HEK293 (cell line): ENCODE data around the gene TPM2.

Source experiments
- BCL11A ChIP-seq: fragments of 450-650 bp; formaldehyde crosslinking; IDR thresholded peaks from 2 replicates; pipeline ENCODE4 v1.5.1; 2016; ENCODE audit warnings: low read depth, missing biosample characterization, missing genetic modification characterization
- GLIS2 ChIP-seq: fragments of 450-650 bp; formaldehyde crosslinking; IDR thresholded peaks from 2 replicates; pipeline ENCODE4 v1.5.1; 2016; ENCODE audit warnings: missing biosample characterization, missing genetic modification characterization
- HOXA7 ChIP-seq: sonication (generic); formaldehyde crosslinking; IDR thresholded peaks from 2 replicates; pipeline ENCODE4 v1.8.1; 2022; ENCODE audit warnings: missing genetic modification reagents, borderline replicate concordance
- MYNN ChIP-seq: fragments of 450-650 bp; formaldehyde crosslinking; IDR thresholded peaks from 2 replicates; pipeline ENCODE4 v1.5.1; 2016; ENCODE audit warnings: missing biosample characterization, missing genetic modification characterization, borderline replicate concordance
- MZF1 ChIP-seq: fragments of 450-650 bp; formaldehyde crosslinking; IDR thresholded peaks from 2 replicates; pipeline ENCODE4 v1.5.1; 2017; ENCODE audit warnings: missing biosample characterization, missing genetic modification characterization, borderline replicate concordance
- RBAK ChIP-seq: fragments of 450-650 bp; formaldehyde crosslinking; IDR thresholded peaks from 2 replicates; pipeline ENCODE4 v1.5.1; 2016; ENCODE audit warnings: missing biosample characterization, missing genetic modification characterization
- ZBTB21 ChIP-seq: fragments of 450-650 bp; formaldehyde crosslinking; IDR thresholded peaks from 2 replicates; pipeline ENCODE4 v1.5.1; 2017; ENCODE audit warnings: missing biosample characterization, missing genetic modification characterization
- ZFP41 ChIP-seq: fragments of 450-650 bp; formaldehyde crosslinking; IDR thresholded peaks from 2 replicates; pipeline ENCODE4 v1.5.1; 2016; ENCODE audit warnings: missing biosample characterization, missing genetic modification characterization, borderline replicate concordance
- ZNF169 ChIP-seq: fragments of 450-650 bp; formaldehyde crosslinking; IDR thresholded peaks from 2 replicates; pipeline ENCODE4 v1.5.1; 2016; ENCODE audit warnings: missing biosample characterization, missing genetic modification characterization
- ZNF175 ChIP-seq: fragments of 450-650 bp; formaldehyde crosslinking; IDR thresholded peaks from 2 replicates; pipeline ENCODE4 v1.5.1; 2016; ENCODE audit warnings: missing biosample characterization, missing genetic modification characterization
- ZNF202 ChIP-seq: fragments of 450-650 bp; formaldehyde crosslinking; IDR thresholded peaks from 2 replicates; pipeline ENCODE4 v1.5.1; 2016; ENCODE audit warnings: missing biosample characterization, missing genetic modification characterization, borderline replicate concordance
- ZNF214 ChIP-seq: fragments of 450-650 bp; formaldehyde crosslinking; IDR thresholded peaks from 2 replicates; pipeline ENCODE4 v1.5.1; 2017; ENCODE audit warnings: missing biosample characterization, mild to moderate bottlenecking, missing genetic modification characterization, borderline replicate concordance
- ZNF302 ChIP-seq: fragments of 450-650 bp; formaldehyde crosslinking; IDR thresholded peaks from 2 replicates; pipeline ENCODE4 v1.5.1; 2016; ENCODE audit warnings: missing biosample characterization, missing genetic modification characterization, low read depth
- ZNF391 ChIP-seq: fragments of 450-650 bp; formaldehyde crosslinking; IDR thresholded peaks from 2 replicates; pipeline ENCODE4 v1.5.1; 2016; ENCODE audit warnings: low read depth, missing biosample characterization, missing genetic modification characterization, borderline replicate concordance
- ZNF548 ChIP-seq: fragments of 450-650 bp; formaldehyde crosslinking; IDR thresholded peaks from 2 replicates; pipeline ENCODE4 v1.5.1; 2016; ENCODE audit warnings: missing biosample characterization, missing genetic modification characterization
- ZNF670 ChIP-seq: fragments of 450-650 bp; formaldehyde crosslinking; IDR thresholded peaks from 2 replicates; pipeline ENCODE4 v1.5.1; 2016; ENCODE audit warnings: missing biosample characterization, missing genetic modification characterization, low read depth
- ZNF76 ChIP-seq: fragments of 450-650 bp; formaldehyde crosslinking; IDR thresholded peaks from 2 replicates; pipeline ENCODE4; 2016; ENCODE audit warnings: low read depth, missing biosample characterization, missing genetic modification characterization, borderline replicate concordance
- ZNF768 ChIP-seq: fragments of 450-650 bp; formaldehyde crosslinking; IDR thresholded peaks from 2 replicates; pipeline ENCODE4 v1.5.1; 2018; ENCODE audit warnings: missing biosample characterization, mild to moderate bottlenecking, missing genetic modification characterization
- ZNF830 ChIP-seq: fragments of 450-650 bp; IDR thresholded peaks from 2 replicates; pipeline ENCODE4 v1.5.0; 2018; ENCODE audit warnings: missing biosample characterization, missing genetic modification characterization, low read depth, mild to moderate bottlenecking, moderate library complexity
- TF ChIP-seq, protein P1 (sequence below): fragments of 450-650 bp; formaldehyde crosslinking; IDR thresholded peaks from 2 replicates; pipeline ENCODE4 v1.5.1; 2016; ENCODE audit warnings: missing biosample characterization, missing genetic modification characterization
- TF ChIP-seq, protein P2 (sequence below): fragments of 450-650 bp; formaldehyde crosslinking; IDR thresholded peaks from 2 replicates; pipeline ENCODE4 v1.5.1; 2016; ENCODE audit warnings: missing biosample characterization, missing genetic modification characterization, low read depth
- TF ChIP-seq, protein P3 (sequence below): fragments of 450-650 bp; formaldehyde crosslinking; IDR thresholded peaks from 2 replicates; pipeline ENCODE4 v1.5.1; 2017; ENCODE audit warnings: missing biosample characterization, mild to moderate bottlenecking, missing genetic modification characterization, moderate library complexity
- TF ChIP-seq, protein P4 (sequence below): fragments of 450-650 bp; formaldehyde crosslinking; IDR thresholded peaks from 2 replicates; pipeline ENCODE4 v1.5.1; 2016; ENCODE audit warnings: missing biosample characterization, missing genetic modification characterization, low read depth
- TF ChIP-seq, protein P5 (sequence below): fragments of 450-650 bp; formaldehyde crosslinking; IDR thresholded peaks from 2 replicates; pipeline ENCODE4 v1.5.1; 2017; ENCODE audit warnings: missing biosample characterization, missing genetic modification characterization
- TF ChIP-seq, protein P6 (sequence below): fragments of 450-650 bp; formaldehyde crosslinking; IDR thresholded peaks from 2 replicates; pipeline ENCODE4 v1.5.1; 2016; ENCODE audit warnings: missing biosample characterization, missing genetic modification characterization

Gene TPM2

DNA sequence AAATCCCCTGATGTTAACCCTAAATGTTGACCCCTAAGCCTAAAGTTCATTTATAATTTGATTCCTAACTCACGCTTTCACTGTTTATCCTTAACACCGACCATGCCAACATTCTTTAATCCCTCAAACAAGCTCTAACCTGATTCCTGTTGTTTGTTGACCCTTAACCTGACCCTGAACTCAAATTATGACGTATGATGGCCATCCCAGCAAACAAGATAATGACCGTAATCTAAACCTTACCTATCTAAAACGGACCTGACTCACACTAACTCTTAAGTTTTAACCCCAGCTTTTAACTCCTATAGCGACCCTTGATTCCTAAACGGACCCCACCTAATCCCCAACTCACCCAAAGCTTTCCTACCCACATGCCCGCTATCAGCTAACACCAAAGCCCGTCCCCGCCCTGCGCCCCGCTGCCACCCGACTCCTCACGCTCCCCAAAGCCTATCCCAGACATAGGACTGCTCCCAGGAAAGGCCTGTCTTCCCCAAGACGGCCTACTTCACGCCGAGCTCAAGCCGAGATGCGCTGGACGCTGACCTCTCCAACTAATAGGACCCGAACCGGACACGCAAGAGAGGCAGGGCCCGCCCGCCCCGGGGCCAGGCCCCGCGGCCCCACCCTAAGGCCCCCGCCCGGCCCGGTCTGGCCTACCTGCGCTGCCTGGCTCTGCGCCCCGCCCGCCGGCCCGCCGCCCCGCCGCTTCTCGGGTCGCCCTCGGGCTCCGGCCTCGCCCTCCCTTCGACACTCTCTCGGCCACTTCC, 41.9 kb upstream of the TPM2 start (continued):
- TF ChIP-seq, protein P1, sequence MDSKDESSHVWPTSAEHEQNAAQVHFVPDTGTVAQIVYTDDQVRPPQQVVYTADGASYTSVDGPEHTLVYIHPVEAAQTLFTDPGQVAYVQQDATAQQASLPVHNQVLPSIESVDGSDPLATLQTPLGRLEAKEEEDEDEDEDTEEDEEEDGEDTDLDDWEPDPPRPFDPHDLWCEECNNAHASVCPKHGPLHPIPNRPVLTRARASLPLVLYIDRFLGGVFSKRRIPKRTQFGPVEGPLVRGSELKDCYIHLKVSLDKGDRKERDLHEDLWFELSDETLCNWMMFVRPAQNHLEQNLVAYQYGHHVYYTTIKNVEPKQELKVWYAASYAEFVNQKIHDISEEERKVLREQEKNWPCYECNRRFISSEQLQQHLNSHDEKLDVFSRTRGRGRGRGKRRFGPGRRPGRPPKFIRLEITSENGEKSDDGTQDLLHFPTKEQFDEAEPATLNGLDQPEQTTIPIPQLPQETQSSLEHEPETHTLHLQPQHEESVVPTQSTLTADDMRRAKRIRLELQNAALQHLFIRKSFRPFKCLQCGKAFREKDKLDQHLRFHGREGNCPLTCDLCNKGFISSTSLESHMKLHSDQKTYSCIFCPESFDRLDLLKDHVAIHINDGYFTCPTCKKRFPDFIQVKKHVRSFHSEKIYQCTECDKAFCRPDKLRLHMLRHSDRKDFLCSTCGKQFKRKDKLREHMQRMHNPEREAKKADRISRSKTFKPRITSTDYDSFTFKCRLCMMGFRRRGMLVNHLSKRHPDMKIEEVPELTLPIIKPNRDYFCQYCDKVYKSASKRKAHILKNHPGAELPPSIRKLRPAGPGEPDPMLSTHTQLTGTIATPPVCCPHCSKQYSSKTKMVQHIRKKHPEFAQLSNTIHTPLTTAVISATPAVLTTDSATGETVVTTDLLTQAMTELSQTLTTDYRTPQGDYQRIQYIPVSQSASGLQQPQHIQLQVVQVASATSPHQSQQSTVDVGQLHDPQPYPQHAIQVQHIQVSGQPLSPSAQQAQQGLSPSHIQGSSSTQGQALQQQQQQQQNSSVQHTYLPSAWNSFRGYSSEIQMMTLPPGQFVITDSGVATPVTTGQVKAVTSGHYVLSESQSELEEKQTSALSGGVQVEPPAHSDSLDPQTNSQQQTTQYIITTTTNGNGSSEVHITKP: no peak
- TF ChIP-seq ZNF670 (tag by site-specific recombination) (no peak), MZF1 (tag by site-specific recombination) (no peak), HOXA7 (CRISPR knock-in tag) (no peak), ZNF768 (tag by site-specific recombination) (no peak), RBAK (no peak), ZNF169 (tag by site-specific recombination) (no peak), ZNF175 (tag by site-specific recombination) (no peak), BCL11A (tag by site-specific recombination) (0 out of 2 replicates have a peak, but pooled peaks have one; percentile 21), ZNF548 (tag by site-specific recombination) (no peak), ZBTB21 (tag by site-specific recombination) (no peak), ZNF830 (tag by site-specific recombination) (no peak), ZNF302 (no peak), ZNF202 (no peak), GLIS2 (tag by site-specific recombination) (no peak), ZNF391 (tag by site-specific recombination) (no peak), ZFP41 (no peak), ZNF76 (no peak), MYNN (tag by site-specific recombination) (no peak), ZNF214 (no peak)
- TF ChIP-seq, protein P2, sequence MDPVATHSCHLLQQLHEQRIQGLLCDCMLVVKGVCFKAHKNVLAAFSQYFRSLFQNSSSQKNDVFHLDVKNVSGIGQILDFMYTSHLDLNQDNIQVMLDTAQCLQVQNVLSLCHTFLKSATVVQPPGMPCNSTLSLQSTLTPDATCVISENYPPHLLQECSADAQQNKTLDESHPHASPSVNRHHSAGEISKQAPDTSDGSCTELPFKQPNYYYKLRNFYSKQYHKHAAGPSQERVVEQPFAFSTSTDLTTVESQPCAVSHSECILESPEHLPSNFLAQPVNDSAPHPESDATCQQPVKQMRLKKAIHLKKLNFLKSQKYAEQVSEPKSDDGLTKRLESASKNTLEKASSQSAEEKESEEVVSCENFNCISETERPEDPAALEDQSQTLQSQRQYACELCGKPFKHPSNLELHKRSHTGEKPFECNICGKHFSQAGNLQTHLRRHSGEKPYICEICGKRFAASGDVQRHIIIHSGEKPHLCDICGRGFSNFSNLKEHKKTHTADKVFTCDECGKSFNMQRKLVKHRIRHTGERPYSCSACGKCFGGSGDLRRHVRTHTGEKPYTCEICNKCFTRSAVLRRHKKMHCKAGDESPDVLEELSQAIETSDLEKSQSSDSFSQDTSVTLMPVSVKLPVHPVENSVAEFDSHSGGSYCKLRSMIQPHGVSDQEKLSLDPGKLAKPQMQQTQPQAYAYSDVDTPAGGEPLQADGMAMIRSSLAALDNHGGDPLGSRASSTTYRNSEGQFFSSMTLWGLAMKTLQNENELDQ (tag by site-specific recombination): no peak
- TF ChIP-seq, protein P3, sequence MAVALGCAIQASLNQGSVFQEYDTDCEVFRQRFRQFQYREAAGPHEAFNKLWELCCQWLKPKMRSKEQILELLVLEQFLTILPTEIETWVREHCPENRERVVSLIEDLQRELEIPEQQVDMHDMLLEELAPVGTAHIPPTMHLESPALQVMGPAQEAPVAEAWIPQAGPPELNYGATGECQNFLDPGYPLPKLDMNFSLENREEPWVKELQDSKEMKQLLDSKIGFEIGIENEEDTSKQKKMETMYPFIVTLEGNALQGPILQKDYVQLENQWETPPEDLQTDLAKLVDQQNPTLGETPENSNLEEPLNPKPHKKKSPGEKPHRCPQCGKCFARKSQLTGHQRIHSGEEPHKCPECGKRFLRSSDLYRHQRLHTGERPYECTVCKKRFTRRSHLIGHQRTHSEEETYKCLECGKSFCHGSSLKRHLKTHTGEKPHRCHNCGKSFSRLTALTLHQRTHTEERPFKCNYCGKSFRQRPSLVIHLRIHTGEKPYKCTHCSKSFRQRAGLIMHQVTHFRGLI (tag by site-specific recombination): no peak
- TF ChIP-seq, protein P4, sequence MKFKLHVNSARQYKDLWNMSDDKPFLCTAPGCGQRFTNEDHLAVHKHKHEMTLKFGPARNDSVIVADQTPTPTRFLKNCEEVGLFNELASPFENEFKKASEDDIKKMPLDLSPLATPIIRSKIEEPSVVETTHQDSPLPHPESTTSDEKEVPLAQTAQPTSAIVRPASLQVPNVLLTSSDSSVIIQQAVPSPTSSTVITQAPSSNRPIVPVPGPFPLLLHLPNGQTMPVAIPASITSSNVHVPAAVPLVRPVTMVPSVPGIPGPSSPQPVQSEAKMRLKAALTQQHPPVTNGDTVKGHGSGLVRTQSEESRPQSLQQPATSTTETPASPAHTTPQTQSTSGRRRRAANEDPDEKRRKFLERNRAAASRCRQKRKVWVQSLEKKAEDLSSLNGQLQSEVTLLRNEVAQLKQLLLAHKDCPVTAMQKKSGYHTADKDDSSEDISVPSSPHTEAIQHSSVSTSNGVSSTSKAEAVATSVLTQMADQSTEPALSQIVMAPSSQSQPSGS: peak; percentile 60; the same call in 1 of the 2 replicates
- TF ChIP-seq, protein P5, sequence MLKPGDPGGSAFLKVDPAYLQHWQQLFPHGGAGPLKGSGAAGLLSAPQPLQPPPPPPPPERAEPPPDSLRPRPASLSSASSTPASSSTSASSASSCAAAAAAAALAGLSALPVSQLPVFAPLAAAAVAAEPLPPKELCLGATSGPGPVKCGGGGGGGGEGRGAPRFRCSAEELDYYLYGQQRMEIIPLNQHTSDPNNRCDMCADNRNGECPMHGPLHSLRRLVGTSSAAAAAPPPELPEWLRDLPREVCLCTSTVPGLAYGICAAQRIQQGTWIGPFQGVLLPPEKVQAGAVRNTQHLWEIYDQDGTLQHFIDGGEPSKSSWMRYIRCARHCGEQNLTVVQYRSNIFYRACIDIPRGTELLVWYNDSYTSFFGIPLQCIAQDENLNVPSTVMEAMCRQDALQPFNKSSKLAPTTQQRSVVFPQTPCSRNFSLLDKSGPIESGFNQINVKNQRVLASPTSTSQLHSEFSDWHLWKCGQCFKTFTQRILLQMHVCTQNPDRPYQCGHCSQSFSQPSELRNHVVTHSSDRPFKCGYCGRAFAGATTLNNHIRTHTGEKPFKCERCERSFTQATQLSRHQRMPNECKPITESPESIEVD (tag by site-specific recombination): no peak
- TF ChIP-seq, protein P6, sequence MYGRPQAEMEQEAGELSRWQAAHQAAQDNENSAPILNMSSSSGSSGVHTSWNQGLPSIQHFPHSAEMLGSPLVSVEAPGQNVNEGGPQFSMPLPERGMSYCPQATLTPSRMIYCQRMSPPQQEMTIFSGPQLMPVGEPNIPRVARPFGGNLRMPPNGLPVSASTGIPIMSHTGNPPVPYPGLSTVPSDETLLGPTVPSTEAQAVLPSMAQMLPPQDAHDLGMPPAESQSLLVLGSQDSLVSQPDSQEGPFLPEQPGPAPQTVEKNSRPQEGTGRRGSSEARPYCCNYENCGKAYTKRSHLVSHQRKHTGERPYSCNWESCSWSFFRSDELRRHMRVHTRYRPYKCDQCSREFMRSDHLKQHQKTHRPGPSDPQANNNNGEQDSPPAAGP (tag by site-specific recombination): peak; percentile 52
